ENCODE data around the gene ZNF473.

Gene ZNF473

DNA sequence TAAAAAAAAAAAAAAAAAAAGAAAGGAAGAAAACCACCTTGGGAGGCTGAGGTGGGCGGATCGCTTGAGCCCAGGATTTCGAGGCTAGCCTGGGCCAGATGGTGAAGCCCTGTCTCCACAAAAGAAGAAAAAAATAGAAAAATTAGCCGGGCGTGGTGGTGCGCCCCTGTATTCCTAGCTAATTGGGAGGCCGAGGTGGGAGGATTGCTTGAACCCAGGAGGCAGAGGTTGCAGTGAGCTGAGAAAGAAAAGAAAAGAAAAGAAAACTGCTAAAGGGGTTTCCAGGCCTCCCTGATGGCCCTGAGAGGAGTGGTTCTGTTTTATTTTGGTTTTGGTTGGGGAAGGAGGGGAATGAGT, 723 bp downstream of the ZNF473 start:
- TF ChIP-seq, protein P1, sequence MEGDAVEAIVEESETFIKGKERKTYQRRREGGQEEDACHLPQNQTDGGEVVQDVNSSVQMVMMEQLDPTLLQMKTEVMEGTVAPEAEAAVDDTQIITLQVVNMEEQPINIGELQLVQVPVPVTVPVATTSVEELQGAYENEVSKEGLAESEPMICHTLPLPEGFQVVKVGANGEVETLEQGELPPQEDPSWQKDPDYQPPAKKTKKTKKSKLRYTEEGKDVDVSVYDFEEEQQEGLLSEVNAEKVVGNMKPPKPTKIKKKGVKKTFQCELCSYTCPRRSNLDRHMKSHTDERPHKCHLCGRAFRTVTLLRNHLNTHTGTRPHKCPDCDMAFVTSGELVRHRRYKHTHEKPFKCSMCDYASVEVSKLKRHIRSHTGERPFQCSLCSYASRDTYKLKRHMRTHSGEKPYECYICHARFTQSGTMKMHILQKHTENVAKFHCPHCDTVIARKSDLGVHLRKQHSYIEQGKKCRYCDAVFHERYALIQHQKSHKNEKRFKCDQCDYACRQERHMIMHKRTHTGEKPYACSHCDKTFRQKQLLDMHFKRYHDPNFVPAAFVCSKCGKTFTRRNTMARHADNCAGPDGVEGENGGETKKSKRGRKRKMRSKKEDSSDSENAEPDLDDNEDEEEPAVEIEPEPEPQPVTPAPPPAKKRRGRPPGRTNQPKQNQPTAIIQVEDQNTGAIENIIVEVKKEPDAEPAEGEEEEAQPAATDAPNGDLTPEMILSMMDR (IDR thresholded peaks at IDR 0.05; ENCODE audit: control extremely low read depth, extremely low read depth, low read depth, missing control alignments): no peak
- POLR2A ChIA-PET: no interaction called here
- no peak for DNase-seq (ENCODE audit: extremely low spot score)
- CTCF ChIA-PET: no interaction called here

DNA sequence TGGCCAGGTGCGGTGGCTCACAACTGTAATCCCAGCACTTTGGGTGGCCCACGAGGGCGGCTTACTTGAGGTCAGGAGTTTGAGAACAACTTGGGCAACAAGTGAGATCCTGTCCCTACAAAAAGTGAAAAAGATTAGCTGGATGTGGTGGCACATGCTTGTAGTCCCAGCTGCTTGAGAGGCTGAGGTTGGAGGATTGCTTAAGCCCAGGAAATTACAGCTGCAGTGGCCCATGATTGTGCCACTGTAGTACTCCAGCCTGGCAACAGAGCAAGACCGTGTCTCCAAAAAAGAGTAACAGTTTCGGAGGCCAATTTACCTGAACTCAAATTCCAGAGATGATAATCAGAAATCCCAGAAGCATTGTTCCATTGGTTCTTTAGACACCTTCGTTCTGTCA, 4.4 kb downstream of the ZNF473 start:
- POLR2A ChIA-PET: no interaction called here
- CTCF ChIA-PET: interaction anchor here (1.2 to 1.4 kb wide), 2 partner anchors 10 to 18 kb away, joined by 5 read pairs; no protein-coding TSS in a partner anchor
- DNase-seq (ENCODE audit: extremely low spot score): no peak
- TF ChIP-seq, protein P1 (IDR thresholded peaks at IDR 0.05; ENCODE audit: control extremely low read depth, extremely low read depth, low read depth, missing control alignments): no peak

DNA sequence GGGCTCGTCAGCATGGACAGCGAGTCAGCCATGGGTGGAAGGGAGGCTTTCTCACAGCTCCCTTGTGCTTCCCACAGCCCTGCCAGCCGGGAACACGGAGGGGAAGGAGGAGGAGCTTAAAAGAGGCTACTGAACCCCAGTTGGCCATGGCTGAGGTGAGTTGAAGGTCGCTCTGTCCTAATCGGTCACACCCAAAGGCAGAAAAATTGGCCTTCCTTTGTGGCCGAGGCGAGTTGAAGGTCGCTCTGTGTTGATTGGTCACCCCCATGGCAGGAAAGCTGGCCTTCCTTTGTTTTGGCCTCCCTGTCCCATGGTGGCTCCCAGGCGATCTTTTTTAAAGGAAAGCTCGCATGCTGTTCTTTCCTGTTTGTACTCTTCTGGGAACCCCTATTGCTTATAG, 5.1 kb downstream of the ZNF473 start:
- ChIA-PET POLR2A (no interaction called here), CTCF (interaction anchor here (0.5 kb wide), 1 partner anchor 110 kb away, joined by 3 read pairs; no protein-coding TSS in a partner anchor)
- TF ChIP-seq, protein P1 (IDR thresholded peaks at IDR 0.05; ENCODE audit: control extremely low read depth, extremely low read depth, low read depth, missing control alignments): no peak
- no peak for DNase-seq (ENCODE audit: extremely low spot score)

- CTCF ChIA-PET: interaction anchor here (2.0 kb wide), 1 partner anchor 10 kb away, joined by 4 read pairs; no protein-coding TSS in a partner anchor
- TF ChIP-seq, protein P1 (IDR thresholded peaks at IDR 0.05; ENCODE audit: control extremely low read depth, extremely low read depth, low read depth, missing control alignments): no peak
- DNase-seq (ENCODE audit: extremely low spot score): no peak
- POLR2A ChIA-PET: no interaction called here
Measured at GRCh38 chr19:50036908-50037307, 11.1 kb downstream of the ZNF473 start.

- DNase-seq (ENCODE audit: extremely low spot score): no peak
- CTCF ChIA-PET: interaction anchor here (0.7 to 1.4 kb wide), 3 partner anchors 10 to 18 kb away, joined by 3 to 5 read pairs (median 4); no protein-coding TSS in a partner anchor
- TF ChIP-seq, protein P1 (IDR thresholded peaks at IDR 0.05; ENCODE audit: control extremely low read depth, extremely low read depth, low read depth, missing control alignments): no peak
- POLR2A ChIA-PET: interaction anchor here (0.6 kb wide), 1 partner anchor 16 kb away, joined by 3 read pairs; no protein-coding TSS in a partner anchor
Measured at GRCh38 chr19:50039968-50040367, 14.2 kb downstream of the ZNF473 start.

- ChIA-PET POLR2A (no interaction called here), CTCF (no interaction called here)
- no peak for DNase-seq (ENCODE audit: extremely low spot score)
- TF ChIP-seq, protein P1 (IDR thresholded peaks at IDR 0.05; ENCODE audit: control extremely low read depth, extremely low read depth, low read depth, missing control alignments): no peak
Measured at GRCh38 chr19:50040967-50041366, 15.2 kb downstream of the ZNF473 start.

Data from GM10248 (cell line).